GM19463 (cell line): Measurements from ENCODE around the gene CLTCL1.

Source experiments
- ATAC-seq: cut with Tn5 transposase; IDR thresholded peaks from one replicate; pipeline ENCODE4 v1.9.1; 2021; ENCODE audit warnings: mild to moderate bottlenecking, moderate library complexity; ENCODE audit not compliant: unreplicated experiment

CLTCL1 gene

DNA sequence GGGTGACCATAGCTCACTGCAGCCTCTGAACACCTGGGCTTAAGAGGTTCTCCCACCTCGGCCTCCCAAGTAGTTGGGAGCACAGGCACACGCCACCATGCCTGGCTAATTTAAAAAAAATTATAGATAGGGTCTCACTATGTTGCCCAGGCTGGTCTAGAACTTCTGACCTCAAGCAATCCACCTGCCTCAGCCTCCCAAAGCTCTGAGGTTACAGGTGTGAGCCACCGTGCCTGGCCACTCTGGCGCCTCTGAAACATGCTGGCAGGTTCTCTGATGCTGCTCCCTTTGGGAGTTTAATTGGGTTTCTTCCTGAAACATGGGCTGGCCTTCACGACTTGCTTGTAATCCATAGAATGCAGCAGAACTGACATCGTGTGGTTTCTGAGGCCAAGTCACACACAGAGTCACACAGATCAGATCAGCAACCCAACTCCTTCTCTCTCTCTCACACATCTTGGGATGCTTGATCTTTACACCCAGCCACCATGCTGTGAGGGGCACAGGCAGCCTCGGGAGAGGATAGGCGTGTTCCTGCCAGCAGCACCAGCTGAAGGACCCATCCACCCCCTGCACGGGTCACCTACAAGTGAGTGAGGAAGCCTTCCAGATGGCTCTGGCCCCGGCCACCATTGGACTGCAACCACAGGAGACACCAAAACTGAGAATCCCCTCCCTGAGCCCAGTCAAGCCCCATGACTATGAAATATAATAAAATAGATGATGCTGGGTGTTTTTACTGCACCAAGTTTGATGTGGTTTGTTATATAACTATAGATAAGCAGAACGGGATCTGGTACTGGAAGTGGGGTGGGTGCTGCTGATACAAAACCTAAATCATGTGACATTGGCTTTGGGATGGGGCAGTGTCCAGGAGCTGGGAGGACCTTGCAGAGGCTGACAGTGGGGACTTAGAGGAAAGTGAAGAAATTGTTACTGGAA, 138.3 kb downstream of the CLTCL1 start:
- ATAC-seq, result no peak

DNA sequence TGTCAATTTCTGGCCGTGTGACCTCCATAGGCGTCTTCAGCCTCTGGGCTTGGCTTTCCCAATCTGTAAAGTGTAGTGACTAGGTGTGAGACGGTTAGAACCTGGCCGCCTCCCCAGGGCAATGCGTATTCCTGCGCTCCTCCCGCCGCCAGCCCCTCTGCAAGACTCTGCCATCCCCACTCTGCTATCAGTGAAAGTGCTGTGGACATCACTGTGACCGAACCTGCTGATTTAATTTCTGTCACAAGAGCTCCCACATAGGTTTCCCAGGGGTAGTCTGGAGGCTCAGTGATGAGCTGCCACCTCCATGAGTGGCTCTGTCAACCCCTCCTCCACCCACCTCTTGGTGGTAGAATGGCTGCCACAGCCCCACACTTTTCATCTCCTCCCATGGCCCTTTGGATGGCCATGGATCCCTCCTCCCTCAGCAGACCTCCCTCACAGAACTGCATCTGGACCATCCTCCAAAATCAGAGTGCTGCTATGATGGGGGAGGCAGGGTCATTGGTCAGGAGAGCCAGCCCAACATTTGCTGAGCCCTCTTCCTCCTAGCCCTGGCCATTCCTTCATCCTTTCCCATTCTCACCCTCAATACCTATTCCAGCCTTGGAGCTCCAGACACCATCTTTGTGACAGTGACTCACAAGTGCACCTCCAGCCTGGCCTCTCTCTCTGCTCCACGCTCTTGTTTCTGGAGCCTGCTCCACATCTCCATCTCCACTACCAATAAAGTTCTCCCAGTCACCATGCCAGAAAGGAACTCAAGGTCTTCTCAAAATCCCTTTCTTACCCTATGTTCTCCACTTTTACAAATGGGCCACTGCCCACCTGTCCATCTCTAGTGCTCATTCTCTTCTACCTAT, 140.0 kb downstream of the CLTCL1 start:
- no peak for ATAC-seq

DNA sequence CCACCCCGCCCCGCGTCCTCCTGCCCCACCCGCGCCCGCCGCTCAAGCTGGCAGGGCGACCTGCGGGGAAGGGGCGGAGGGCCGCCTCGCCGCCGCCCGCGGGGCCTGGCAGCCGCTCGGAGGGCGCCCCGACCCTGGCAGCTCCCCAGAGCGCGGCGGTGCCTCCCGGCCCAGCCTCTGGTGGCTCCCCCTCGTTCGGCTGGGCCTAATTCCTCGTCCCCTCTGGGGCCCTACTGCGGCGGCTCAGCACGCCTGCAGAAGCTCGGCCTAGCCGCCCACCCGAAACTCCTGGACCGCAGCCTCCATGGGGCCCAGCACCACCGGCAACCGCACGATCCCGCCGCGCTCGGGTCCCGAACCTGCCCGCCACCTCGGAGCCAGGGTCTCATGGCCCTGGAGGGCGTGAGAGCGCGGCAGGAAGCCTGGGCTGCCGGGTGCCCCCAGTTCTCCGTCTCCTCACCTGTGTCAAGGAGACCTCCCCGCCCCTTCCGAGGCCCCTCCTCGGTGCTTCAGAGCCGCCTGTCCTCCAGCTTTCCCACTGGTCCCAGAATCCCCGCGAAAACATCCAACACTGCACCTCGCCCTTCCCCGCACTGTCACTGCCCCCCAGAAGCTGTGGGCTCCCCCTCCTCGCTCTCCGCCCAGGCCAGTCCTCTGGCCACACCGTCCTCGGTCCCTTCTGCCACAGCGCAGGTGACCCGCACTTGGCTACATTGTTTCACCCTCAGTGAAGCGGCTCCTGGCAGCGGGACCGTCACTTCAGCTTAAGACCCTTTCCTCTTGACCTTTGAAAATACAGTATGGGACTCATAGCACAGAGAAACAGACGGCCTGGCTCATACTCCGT, 140.8 kb downstream of the CLTCL1 start:
- ATAC-seq, result no peak

DNA sequence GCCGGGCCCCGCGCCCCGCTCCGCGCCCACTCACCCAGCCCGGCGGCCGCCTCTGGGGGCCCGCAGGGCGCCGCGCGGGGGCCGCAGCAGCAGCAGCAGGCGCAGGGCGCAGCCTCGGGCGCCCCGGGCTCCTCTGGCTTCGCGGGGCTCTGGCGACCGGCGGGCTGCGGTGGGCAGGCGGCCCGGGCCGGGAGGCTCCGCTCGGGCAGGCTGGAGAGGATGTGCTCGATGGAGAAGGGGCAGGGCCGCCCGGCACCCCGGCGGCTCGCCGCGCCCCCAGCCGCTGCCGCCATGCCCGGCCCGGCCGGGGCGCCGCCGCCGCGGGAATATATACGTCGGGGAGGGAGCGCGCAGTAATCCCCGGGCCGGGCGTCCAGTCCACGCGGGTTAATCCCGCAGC, 141.5 kb downstream of the CLTCL1 start, which contains the start of gene GSC2:
TSS of gene GSC2 (minus strand) at position 302 of the 400 bp plus-strand sequence. CDS start at position 293, 9 bp downstream.
- ATAC-seq, result no peak

DNA sequence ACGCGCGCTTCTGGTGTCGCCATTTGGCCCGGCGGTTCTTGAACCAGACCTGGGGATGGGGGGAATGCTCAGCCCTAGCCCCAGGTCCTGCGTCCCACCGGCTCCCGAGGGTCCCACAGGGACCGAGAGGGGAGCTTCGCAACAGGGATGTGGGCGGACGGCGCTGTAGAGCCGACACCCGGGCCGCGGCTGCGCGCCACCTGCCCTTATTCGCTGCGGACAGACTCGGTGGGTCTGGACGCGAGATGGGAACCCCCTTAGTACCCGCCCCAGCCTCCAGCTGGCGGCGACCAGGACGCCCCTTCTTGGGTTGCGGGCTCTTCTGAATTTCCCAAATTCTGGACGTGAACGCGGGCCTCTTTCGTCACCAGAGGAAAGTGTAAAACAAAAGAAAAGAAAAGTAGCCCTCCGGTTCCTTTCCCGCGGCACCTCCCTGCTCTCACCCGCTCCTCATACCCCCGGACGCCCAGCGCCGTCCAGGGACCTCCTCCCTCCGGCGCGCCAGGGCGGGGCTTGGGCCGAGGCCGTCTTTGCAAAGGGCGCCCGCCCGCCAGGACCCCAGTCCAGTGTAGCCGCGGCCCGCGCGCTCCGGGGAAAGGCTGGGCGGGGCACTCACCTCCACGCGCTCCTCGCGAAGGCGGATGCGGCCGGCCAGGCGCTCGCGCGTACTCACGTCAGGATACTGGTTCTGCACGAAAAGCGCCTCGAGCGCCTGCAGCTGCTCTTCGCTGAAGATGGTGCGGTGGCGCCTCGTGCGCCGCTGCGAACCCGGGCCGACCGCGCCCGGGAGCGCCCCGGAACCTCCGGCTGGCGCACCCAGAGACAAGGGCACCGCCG, 142.3 kb downstream of the CLTCL1 start:
- no peak for ATAC-seq

DNA sequence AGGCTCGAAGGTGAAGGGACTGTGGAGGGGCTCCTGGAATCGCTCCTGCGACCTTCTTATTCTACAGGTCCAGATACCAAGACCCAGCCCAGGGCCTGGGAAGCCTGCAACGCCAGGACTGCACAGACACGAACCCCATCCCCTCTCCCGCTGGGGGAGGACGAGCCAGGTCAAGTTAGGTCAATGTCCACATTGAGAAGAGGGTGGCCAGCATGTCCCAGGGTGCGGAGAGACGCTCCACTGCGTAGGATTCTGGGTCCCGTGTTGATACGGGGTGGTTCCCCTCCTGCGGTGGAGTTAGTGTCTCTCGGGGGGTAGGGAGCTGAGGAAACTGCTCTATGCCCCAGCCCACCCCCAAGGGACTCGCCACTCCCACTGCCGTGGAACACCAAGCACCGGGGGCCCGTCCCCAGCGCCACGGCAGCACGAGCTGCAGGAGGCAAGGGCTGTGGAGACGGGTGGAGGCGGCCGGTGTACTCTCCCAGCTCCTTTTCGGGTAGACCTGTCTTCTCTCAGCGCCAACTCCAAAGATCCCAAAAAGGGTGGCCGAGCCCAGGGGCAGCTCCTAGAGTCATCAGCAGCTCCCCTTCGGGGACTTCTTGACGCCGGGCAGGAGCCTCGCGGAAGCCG, 143.0 kb downstream of the CLTCL1 start:
- ATAC-seq, result no peak

DNA sequence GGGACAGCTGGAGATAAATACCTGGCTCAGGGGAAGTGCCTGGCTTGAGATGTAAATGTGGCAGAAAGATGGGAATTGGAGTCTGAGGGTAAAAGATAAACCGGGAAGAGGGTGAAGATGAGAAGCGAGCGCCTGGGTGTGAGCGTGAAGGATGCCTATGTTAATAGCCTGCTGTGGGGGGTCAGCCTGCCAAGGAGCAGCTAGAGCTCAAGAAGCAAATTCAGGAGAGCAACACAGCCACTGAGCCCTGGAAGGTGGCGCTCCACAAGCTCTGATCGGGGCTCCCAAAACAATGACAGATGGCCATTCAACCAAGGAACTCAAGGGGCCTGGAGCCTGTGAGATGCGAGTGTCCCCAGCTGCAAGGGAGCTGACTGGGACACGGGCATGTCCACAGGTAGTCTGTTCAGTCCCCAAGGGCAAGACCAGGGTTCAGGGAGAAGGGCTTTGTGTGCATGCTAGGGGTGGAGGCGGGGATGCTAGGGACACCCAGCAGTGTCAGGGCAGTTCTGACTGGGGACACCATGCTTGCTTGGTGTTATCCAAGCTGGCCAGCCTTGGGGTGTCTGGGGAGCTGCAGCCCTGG, 144.2 kb downstream of the CLTCL1 start:
- ATAC-seq, result no peak

DNA sequence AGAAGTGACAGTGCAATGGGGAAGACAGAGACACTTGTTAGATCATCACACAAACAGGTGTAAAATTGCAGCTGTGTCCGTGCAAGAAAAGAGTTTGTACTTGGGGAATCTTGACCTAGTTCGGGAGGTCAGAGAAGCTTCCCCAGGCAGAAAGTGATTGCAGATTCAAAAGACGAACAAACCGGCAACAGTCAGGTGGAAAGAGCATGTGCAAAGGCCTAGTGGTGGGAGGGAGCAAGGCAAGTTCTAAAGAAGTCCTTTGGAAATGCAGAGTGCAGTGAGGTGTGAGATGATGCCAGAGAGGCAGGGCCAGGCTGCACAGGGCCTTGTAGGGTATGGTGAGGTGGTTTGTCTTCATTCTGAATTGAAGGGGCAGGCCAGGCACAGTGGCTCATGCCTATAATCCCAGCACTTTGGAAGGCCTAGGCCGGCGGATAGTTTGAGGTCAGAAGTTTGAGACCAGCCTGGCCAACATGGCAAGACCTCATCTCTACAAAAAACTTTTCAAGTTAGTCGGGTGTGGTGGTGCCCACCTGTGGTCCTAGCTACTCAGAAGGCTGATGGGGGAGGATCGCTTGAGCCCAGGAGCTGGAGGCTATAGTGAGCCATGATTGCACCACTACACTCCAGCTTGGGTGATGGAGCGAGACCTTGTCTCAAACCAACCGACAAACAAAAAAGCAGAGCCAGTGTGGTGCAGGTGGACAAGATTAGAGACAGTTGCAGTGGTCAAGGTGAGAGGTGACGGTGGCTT, 145.1 kb downstream of the CLTCL1 start:
- ATAC-seq, result no peak

DNA sequence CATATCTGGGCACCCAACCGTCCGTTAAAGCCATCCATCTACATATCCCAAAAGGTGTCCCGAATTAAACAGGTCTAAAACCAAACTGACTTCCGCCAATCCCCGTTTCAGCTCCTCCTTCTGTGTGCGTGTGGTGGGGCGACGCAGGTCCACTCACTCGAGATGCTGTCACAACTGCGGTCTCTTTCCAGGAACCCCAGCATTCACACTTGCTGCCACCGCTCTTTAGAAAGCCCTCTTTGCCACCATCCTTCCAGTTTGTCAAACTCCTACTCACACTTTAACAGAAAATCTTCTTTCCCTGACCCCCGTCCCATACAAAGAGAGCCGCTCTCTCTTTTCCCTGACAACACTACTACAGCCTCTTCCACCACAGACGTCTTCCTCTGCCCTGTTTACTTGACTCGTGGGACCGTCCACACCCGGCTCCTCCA, 147.5 kb downstream of the CLTCL1 start:
- no peak for ATAC-seq

DNA sequence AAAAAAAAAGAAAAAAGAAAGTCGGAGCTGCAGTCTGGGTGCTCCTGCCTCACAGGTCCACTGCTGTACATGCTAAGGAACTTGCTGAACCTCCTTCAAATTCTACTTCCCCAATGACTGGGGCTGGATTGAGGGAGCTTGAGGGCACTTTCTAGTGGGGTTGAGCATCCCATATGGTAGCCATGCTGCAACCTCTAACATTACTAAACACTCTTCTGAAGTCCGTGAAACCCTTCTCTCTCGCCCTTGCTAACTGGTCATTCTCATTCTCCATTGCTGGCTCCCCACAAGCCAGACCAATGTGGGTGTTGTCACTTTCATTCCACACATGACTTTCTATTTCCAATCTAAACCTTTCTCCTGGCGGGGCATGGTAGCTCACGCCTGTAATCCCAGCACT, 148.3 kb downstream of the CLTCL1 start:
- ATAC-seq, result no peak

DNA sequence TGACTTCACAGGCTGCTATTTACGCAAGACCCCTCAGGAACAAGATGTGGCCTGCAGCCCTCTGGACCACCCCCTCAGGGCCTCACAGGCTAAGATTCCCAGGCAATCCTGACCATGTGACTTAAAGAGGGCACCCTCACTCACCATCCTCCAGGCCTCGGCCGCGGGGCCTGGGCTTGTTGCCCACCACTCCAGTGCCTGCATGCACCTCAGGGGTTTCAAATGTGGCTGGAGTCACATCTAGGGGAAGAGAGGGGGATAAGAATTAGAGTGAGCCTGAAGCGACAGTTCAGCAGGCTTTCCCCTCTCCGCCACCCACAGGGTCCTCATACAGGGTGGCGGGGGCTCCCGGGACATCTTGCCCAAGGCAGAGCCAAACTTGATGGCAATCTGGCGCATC, 149.1 kb downstream of the CLTCL1 start:
- no peak for ATAC-seq

DNA sequence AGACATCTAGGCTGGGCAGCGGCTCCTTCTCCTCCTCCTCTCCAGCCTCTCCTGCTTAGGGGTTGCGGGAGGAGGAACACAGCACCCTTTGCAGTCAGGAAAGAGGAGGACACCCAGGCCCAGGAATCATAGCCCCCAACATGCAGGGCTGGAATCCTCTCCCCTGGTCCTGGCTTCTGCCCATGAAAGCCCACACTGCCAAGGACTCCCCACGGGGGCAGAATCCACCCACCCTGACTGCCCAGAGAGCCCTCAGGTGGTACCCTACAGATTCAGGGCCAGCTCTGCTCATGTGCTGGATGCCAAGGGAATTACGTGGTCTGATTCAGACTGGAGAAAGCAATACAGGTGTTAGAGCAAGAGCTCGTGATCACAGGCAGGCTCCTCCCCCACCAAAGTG, 151.5 kb downstream of the CLTCL1 start:
- no peak for ATAC-seq

DNA sequence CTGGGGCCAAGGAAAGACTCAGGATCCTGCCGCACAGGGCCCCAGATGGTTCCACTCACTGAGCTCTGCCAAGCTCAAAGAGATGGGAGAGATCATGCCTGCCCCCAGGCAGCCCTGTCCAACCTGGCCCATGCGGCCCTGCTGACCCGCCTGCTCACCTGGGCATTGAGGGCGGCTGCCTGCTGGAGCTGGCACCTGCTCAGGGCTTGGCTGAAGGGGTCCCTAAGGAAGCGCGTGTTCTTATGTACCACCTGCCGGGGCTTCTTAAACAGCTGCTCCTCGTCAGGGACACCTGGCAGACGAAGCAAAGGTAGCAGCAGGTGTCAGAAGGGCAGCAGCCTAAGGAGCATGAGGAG, 152.5 kb downstream of the CLTCL1 start:
- ATAC-seq, result no peak

DNA sequence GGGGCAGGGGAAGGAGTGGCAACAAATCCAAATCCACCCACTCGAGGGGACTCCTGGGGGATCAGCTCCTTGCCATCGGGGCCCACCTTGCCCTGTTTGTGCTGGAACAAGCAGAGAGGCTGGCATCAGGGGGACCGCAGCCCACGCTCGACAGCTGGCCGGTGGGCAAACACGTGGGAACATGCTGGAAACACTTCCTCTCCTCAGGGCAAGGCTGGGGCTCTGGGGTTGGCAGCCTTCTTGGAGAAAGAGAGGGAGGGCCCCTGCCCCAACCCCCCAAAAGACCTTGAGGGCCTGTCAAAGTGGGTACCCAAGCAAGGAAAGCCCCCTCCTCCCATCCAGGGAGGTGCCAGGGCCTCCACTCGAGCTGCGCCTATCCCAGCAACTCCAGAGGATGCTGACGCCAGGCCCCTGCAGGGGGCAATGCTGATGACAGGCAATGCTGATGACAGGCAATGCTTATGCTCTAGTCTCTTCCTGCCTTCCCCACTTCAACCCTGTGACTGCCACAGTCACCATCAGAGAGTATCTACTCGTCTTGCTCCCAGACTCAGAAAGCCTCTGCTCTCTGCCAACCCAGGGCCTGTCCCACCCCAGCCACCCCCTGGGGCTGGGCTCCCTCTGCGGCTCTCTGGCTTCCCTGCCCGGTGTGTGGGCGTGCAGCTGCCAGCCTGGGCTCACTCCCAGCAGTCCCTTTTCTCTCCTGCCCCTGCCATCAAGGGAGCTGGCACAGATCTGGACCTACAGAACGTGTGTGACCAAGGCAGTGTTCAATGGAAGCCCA, 153.1 kb downstream of the CLTCL1 start:
- ATAC-seq, result no peak

DNA sequence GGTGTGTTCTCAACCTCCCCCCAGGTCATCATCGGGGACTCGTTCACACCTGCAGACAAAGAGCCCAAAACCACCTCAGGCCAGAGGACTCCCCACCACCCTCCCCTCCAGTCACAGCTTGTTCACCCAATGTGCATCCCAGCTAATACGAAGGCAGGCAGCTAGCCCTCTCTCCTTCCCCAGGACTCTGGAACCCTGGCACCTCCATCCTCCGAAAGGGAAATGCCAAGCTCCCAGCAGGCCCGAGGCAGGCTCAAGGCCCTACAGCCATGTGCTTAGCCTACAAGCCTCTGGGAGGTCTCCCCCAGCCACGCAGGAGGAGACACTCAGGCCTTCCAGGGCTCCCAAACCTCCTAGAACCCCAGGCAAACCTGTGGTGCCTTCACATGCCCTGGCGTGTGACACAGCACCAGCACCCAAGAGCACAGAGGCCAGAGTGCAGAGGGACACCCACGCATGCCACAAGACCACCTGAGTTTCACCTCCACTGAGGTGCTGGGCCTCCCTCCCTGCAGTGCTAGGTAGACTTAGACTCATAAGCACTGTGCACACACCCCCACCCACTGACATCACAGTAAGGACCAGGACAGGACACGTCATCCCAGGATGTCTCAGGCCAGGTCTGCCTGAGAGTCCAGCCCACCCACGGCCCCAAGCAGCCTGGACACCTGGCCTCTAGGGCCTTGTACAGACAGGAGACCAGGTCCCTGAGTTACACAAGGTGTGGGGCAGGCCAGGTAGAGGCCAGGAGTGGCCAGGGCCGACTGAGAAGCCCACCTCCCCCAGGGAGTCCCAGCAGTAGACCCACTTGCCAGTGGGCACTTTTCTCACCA, 153.9 kb downstream of the CLTCL1 start:
- no peak for ATAC-seq

DNA sequence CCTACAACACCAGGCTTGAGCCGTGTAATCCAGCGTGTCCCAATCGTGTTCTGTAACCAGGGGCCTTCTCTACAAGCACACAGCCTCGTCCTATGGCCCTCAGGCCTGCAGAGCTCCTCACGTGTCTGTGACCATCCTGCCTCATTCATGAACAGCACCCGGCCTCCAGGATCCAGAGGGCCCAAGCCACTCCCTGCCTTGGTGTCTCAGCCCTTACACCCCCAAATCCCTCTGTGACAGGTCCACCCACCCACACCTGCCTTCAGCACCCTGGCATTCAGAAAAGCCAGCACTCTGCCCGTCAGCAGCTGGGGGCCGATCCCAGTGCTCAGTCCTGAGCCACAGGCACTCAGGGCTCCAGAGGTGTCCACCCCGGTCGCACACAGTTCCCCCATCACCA, 154.6 kb downstream of the CLTCL1 start:
- ATAC-seq, result no peak

DNA sequence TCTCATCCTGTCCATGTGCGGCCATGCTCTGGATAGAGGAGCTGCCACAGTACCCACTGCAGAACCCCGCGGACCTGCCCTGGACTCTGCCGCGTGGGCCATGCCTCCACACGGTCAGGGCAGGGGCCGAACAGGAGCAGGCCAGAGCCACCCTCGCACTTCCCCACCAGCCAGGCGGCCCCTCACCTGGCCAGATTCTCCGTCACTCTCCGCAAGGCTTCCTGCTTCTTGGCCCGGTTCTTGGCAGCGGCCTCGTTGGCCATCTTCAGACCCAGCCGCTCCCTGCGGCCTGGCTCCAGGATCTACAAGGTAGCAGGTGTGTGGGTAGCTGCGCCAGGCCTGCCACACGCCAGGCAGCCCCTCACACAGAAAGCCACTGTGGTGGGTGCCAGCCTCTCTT, 156.6 kb downstream of the CLTCL1 start:
- ATAC-seq, result no peak
